Type B pancreatic cell (in vitro differentiated cells): ENCODE data around the gene NKAIN2. TPM values are rescaled to one million over a fixed set of nuclear protein-coding genes. Genes with fewer than 3 reads are reported as not detected.
"Not testable (repeated sequence)": the region's sequence is repeated elsewhere in the genome, so short reads cannot be mapped to it uniquely, and the experiment has no call there.

Experiments
- DNase-seq: peaks from one replicate; pipeline ENCODE4 v3.0.0; 2021; ENCODE audit warnings: mixed read lengths; ENCODE audit not compliant: unreplicated experiment; ENCODE audit errors: extremely low spot score
- H3K27ac Mint-ChIP-seq: 2 replicates; pipeline ENCODE4 v1.8.0; 2021; ENCODE audit warnings: mild to moderate bottlenecking, mixed read lengths
- H3K27me3 Mint-ChIP-seq: 2 replicates; pipeline ENCODE4 v1.8.0; 2021; ENCODE audit warnings: mixed read lengths
- H3K36me3 Mint-ChIP-seq: 2 replicates; pipeline ENCODE4 v1.8.0; 2021; ENCODE audit warnings: mixed read lengths
- H3K4me1 Mint-ChIP-seq: one replicate; pipeline ENCODE4 v1.8.0; 2021; ENCODE audit warnings: mixed read lengths; ENCODE audit not compliant: unreplicated experiment
- H3K4me3 Mint-ChIP-seq: 2 replicates; pipeline ENCODE4 v1.8.0; 2021; ENCODE audit warnings: mild to moderate bottlenecking, mixed read lengths
- H3K9me3 Mint-ChIP-seq: 2 replicates; pipeline ENCODE4 v1.8.0; 2021; ENCODE audit warnings: mixed read lengths
- total RNA-seq: library from RNA; stranded (reverse); gene quantifications from 2 replicates; pipeline ENCODE4 v1.2.1, GENCODE V29; 2021; ENCODE audit warnings: low replicate concordance
- TF ChIP-seq, protein P1 (sequence below): fragments of 200-600 bp; sonication (generic); conservative IDR thresholded peaks from 2 replicates; pipeline ENCODE4 v1.5.0; 2021; ENCODE audit warnings: antibody characterized with exemption, mild to moderate bottlenecking

Gene NKAIN2
- total RNA-seq, 1 donor from 2014 or later: 1.7 TPM

DNA sequence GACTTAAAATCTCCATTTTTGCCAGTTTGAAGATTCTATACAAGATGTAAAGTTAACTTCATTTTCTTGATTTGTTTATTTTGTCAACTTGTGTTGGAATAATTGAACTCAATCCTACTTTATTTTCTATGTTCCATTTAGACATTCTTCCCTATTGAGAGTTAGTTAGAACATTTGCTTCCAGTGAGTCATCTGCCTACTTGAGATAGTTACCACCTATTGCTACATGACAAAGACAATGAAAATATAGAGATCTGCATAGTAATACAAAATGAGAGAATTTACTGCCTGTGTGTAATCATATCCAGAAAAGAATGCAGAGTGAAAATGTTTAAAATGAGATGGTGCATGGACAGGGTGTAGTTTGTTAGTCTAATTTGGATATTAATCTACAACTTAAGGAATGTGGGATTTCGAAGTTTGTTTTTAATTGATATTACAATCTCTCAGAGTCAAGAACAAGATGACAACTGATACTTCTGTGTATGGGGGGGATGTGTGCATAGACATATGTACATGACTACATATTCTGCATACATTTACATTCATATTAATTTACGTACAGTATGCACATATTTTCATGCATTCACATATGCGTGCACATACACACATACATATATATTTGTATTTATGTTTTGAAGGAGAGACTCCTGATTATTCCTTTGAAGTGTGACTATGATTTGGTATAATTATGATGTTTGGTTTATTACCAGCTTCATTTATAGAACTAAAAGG is 420.1 kb downstream of the NKAIN2 start:
- no peak overlapping the region for H3K4me3 Mint-ChIP-seq
- no peaks in the 10 kb centered on the region for H3K4me1 Mint-ChIP-seq
- TF ChIP-seq, protein P1, sequence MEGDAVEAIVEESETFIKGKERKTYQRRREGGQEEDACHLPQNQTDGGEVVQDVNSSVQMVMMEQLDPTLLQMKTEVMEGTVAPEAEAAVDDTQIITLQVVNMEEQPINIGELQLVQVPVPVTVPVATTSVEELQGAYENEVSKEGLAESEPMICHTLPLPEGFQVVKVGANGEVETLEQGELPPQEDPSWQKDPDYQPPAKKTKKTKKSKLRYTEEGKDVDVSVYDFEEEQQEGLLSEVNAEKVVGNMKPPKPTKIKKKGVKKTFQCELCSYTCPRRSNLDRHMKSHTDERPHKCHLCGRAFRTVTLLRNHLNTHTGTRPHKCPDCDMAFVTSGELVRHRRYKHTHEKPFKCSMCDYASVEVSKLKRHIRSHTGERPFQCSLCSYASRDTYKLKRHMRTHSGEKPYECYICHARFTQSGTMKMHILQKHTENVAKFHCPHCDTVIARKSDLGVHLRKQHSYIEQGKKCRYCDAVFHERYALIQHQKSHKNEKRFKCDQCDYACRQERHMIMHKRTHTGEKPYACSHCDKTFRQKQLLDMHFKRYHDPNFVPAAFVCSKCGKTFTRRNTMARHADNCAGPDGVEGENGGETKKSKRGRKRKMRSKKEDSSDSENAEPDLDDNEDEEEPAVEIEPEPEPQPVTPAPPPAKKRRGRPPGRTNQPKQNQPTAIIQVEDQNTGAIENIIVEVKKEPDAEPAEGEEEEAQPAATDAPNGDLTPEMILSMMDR: no peak
- peaks cover under 1% of the 10 kb centered on the region for H3K9me3 Mint-ChIP-seq
- no peak for DNase-seq
- H3K27me3 Mint-ChIP-seq: no peaks in the 10 kb centered on the region
- H3K27ac Mint-ChIP-seq: no peak overlapping the region
- H3K36me3 Mint-ChIP-seq: no peaks in the 10 kb centered on the region

- TF ChIP-seq, protein P1: no peak
- Mint-ChIP-seq H3K9me3 (peaks cover 13% of the 10 kb centered on the region), H3K36me3 (peaks cover 6% of the 10 kb centered on the region), H3K4me1 (no peaks in the 10 kb centered on the region), H3K27me3 (no peaks in the 10 kb centered on the region), H3K4me3 (no peak overlapping the region), H3K27ac (no peak overlapping the region)
- DNase-seq: no peak
Measured at GRCh38 chr6:124226396-124226795, 422.7 kb downstream of the NKAIN2 start.

DNA sequence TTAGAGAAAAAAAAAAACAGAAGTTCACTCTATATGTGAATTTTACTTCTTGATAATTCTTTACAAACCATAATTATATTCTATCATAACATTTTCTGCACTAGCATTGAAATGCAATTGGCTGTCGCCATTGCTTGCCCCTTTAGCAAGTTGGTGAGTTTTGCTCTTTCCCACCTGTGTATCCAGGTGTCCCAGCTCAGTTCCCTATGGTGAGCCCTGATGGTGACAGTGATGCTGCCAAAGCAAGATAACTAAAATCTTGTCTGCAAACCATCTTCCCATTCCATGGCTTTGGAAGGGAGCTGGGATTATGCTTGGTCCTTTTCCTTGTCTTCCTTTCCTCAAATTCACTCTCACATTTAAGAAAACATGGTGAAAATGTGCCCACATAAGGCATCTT is 429.6 kb downstream of the NKAIN2 start:
- Mint-ChIP-seq H3K27me3 (no peaks in the 10 kb centered on the region), H3K4me3 (no peak overlapping the region), H3K27ac (no peak overlapping the region), H3K4me1 (no peaks in the 10 kb centered on the region), H3K36me3 (peaks cover 6% of the 10 kb centered on the region), H3K9me3 (peaks cover 13% of the 10 kb centered on the region)
- no peak for DNase-seq
- TF ChIP-seq, protein P1: no peak

GRCh38 chr6:124234801-124235200 is 431.1 kb downstream of the NKAIN2 start:
- H3K27me3 Mint-ChIP-seq: no peaks in the 10 kb centered on the region
- no peak for DNase-seq
- peaks cover 4% of the 10 kb centered on the region for H3K9me3 Mint-ChIP-seq
- H3K4me1 Mint-ChIP-seq: no peaks in the 10 kb centered on the region
- H3K4me3 Mint-ChIP-seq: no peak overlapping the region
- TF ChIP-seq, protein P1: no peak
- H3K36me3 Mint-ChIP-seq: peaks cover 3% of the 10 kb centered on the region
- H3K27ac Mint-ChIP-seq: no peak overlapping the region

DNA sequence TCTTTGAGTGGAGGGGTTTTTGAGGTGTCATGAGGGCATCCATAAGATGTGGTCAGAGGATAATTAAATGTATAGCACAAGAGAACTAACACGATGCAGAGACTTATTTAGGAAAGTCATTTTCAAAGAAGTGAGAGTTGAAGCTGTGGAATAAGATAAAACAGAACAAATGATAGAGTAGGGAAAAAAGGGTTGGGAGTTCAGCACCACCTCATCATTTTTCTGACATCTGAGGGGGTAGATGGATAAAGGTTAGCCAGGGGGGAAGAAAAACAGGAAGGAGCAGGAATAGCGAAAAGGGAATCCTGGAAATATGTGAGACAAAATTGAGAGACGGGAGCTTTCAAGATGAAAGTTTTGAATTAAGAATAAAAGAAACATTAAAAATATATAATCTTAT is 434.2 kb downstream of the NKAIN2 start:
- Mint-ChIP-seq H3K4me1 (no peaks in the 10 kb centered on the region), H3K36me3 (no peaks in the 10 kb centered on the region), H3K4me3 (no peak overlapping the region), H3K9me3 (no peaks in the 10 kb centered on the region), H3K27ac (no peak overlapping the region), H3K27me3 (no peaks in the 10 kb centered on the region)
- no peak for DNase-seq
- TF ChIP-seq, protein P1: no peak

DNA sequence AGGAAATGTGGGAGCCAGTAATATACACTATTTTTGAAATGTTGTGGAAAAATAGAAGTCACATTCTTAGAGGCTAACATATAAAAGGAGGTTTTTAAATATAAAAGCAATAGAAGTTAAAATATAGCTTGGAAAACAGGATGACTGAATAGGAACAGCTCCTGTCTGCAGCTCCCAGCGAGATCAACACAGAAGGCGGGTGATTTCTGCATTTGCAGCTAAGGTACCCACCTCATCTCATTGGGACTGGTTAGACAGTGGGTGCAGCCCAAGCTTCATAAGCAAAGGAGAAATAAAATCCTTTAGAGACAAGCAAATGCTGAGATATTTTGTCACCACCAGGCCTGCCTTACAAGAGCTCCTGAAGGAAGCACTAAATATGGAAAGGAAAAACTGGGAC is 434.7 kb downstream of the NKAIN2 start:
- not testable (repeated sequence) for H3K36me3 Mint-ChIP-seq, H3K27ac Mint-ChIP-seq, H3K4me1 Mint-ChIP-seq, H3K4me3 Mint-ChIP-seq, DNase-seq, H3K9me3 Mint-ChIP-seq, H3K27me3 Mint-ChIP-seq
